HEK293 (cell line): ENCODE results near the gene RUNX1.

Experiments used
- CTCF ChIA-PET: fragments of 350-600 bp; formaldehyde crosslinking; extraction: SDS; loops from one replicate; lab custom pipeline; 2021; ENCODE audit warnings: antibody characterized with exemption; lab: Yijun Ruan, JAX
- POLR2A ChIA-PET: fragments of 300-600 bp; formaldehyde crosslinking; extraction: SDS; loops from one replicate; lab custom pipeline; 2020; ENCODE audit warnings: antibody characterized with exemption, inconsistent platforms; lab: Yijun Ruan, JAX
- H3K27ac ChIP-seq: fragments of 200-500 bp; sonication (Bioruptor generic); 2 replicates; pipeline ENCODE4 v1.5.1; 2014; ENCODE audit warnings: low read depth, low read length, control low read depth, inconsistent platforms; ENCODE audit errors: extremely low read depth
- H3K36me3 ChIP-seq, 2 experiments: fragments of 200-500 bp in 1 of 2; sonication (Bioruptor generic) in 1 of 2; 1 replicate in 1 of 2; 2 replicates in 1 of 2; pipeline ENCODE4 v1.5.1; 2014 to 2017; ENCODE audit warnings: inconsistent platforms in 2 of 2, low read length in 2 of 2; ENCODE audit not compliant: control insufficient read depth in 2 of 2, insufficient read depth in 1 of 2
- H3K4me1 ChIP-seq: fragments of 200-500 bp; sonication (Bioruptor generic); 2 replicates; pipeline ENCODE4 v1.5.1; 2014; ENCODE audit warnings: mild to moderate bottlenecking, low read length, inconsistent platforms; ENCODE audit not compliant: control insufficient read depth, insufficient read depth
- H3K4me3 ChIP-seq: 2 replicates; pipeline ENCODE4 v1.5.1; 2011; ENCODE audit warnings: low read depth, mild to moderate bottlenecking, control low read depth, low read length, moderate library complexity
- H3K9me3 ChIP-seq: fragments of 200-500 bp; sonication (Bioruptor generic); 2 replicates; pipeline ENCODE4 v1.5.1; 2014; ENCODE audit warnings: low read depth, low read length, inconsistent platforms; ENCODE audit not compliant: control insufficient read depth, insufficient read depth
- BCL11A ChIP-seq: fragments of 450-650 bp; formaldehyde crosslinking; IDR thresholded peaks from 2 replicates; pipeline ENCODE4 v1.5.1; 2016; ENCODE audit warnings: low read depth, missing biosample characterization, missing genetic modification characterization
- ELK4 ChIP-seq: IDR thresholded peaks from 2 replicates; pipeline ENCODE4 v1.6.1; 2011; ENCODE audit warnings: mild to moderate bottlenecking, low read depth, low read length, borderline replicate concordance
- FEZF1 ChIP-seq: fragments of 450-650 bp; formaldehyde crosslinking; IDR thresholded peaks from 2 replicates; pipeline ENCODE4 v1.5.1; 2016; ENCODE audit warnings: missing biosample characterization, missing genetic modification characterization
- GLIS2 ChIP-seq: fragments of 450-650 bp; formaldehyde crosslinking; IDR thresholded peaks from 2 replicates; pipeline ENCODE4 v1.5.1; 2016; ENCODE audit warnings: missing biosample characterization, missing genetic modification characterization
- HOXC10 ChIP-seq: sonication (generic); formaldehyde crosslinking; IDR thresholded peaks from 2 replicates; pipeline ENCODE4 v1.8.1; 2023; ENCODE audit warnings: mild to moderate bottlenecking, missing genetic modification reagents
- MEIS1 ChIP-seq: sonication (generic); formaldehyde crosslinking; IDR thresholded peaks from 2 replicates; pipeline ENCODE4 v1.8.1; 2022; ENCODE audit warnings: missing genetic modification reagents, mild to moderate bottlenecking, borderline replicate concordance
- OSR2 ChIP-seq: fragments of 450-650 bp; formaldehyde crosslinking; IDR thresholded peaks from 2 replicates; pipeline ENCODE4 v1.5.1; 2016; ENCODE audit warnings: missing biosample characterization, missing genetic modification characterization
- PATZ1 ChIP-seq: fragments of 450-650 bp; formaldehyde crosslinking; IDR thresholded peaks from 2 replicates; pipeline ENCODE4 v1.5.1; 2016; ENCODE audit warnings: missing biosample characterization, missing genetic modification characterization
- SETDB1 ChIP-seq: IDR thresholded peaks from one replicate; pipeline ENCODE4 v1.6.1; 2017; ENCODE audit warnings: mild to moderate bottlenecking, low read length, moderate library complexity, mixed read lengths; ENCODE audit not compliant: insufficient read length
- TCF7L2 ChIP-seq: IDR thresholded peaks from 2 replicates; pipeline ENCODE4 v1.6.1; 2011; ENCODE audit warnings: low read depth, mild to moderate bottlenecking, inconsistent platforms, low read length, moderate library complexity, borderline replicate concordance
- WT1 ChIP-seq: fragments of 450-650 bp; formaldehyde crosslinking; IDR thresholded peaks from 2 replicates; pipeline ENCODE4 v1.5.1; 2016; ENCODE audit warnings: missing biosample characterization, missing genetic modification characterization
- ZBTB21 ChIP-seq: fragments of 450-650 bp; formaldehyde crosslinking; IDR thresholded peaks from 2 replicates; pipeline ENCODE4 v1.5.1; 2017; ENCODE audit warnings: missing biosample characterization, missing genetic modification characterization
- ZIC2 ChIP-seq: fragments of 450-650 bp; formaldehyde crosslinking; IDR thresholded peaks from 2 replicates; pipeline ENCODE4 v1.5.1; 2016; ENCODE audit warnings: missing biosample characterization, missing genetic modification characterization
- ZNF112 ChIP-seq: fragments of 450-650 bp; formaldehyde crosslinking; IDR thresholded peaks from 2 replicates; pipeline ENCODE4 v1.5.0; 2017; ENCODE audit warnings: missing biosample characterization, missing genetic modification characterization
- ZNF133 ChIP-seq: fragments of 450-650 bp; formaldehyde crosslinking; IDR thresholded peaks from 2 replicates; pipeline ENCODE4 v1.5.1; 2016; ENCODE audit warnings: missing biosample characterization, missing genetic modification characterization
- ZNF146 ChIP-seq: fragments of 450-650 bp; formaldehyde crosslinking; IDR thresholded peaks from 2 replicates; pipeline ENCODE4 v1.5.1; 2016; ENCODE audit warnings: missing biosample characterization, missing genetic modification characterization
- ZNF16 ChIP-seq: fragments of 450-650 bp; formaldehyde crosslinking; IDR thresholded peaks from 2 replicates; pipeline ENCODE4 v1.5.1; 2016; ENCODE audit warnings: low read depth, missing biosample characterization, missing genetic modification characterization
- ZNF24 ChIP-seq: fragments of 450-650 bp; formaldehyde crosslinking; IDR thresholded peaks from 2 replicates; pipeline ENCODE4 v1.5.1; 2016; ENCODE audit warnings: missing biosample characterization, missing genetic modification characterization
- ZNF248 ChIP-seq: fragments of 450-650 bp; formaldehyde crosslinking; IDR thresholded peaks from 2 replicates; pipeline ENCODE4 v1.5.1; 2017; ENCODE audit warnings: missing biosample characterization, missing genetic modification characterization
- ZNF521 ChIP-seq: fragments of 450-650 bp; formaldehyde crosslinking; IDR thresholded peaks from 2 replicates; pipeline ENCODE4 v1.5.1; 2017; ENCODE audit warnings: missing biosample characterization, mild to moderate bottlenecking, missing genetic modification characterization
- ZNF555 ChIP-seq: fragments of 450-650 bp; formaldehyde crosslinking; conservative IDR thresholded peaks from 2 replicates; pipeline ENCODE4 v1.5.1; 2017; ENCODE audit warnings: missing biosample characterization, mild to moderate bottlenecking, missing genetic modification characterization, inconsistent platforms
- ZNF654 ChIP-seq: fragments of 450-650 bp; formaldehyde crosslinking; IDR thresholded peaks from 2 replicates; pipeline ENCODE4 v1.5.1; 2016; ENCODE audit warnings: low read depth, missing biosample characterization, missing genetic modification characterization
- ZNF692 ChIP-seq: fragments of 450-650 bp; formaldehyde crosslinking; IDR thresholded peaks from 2 replicates; pipeline ENCODE4 v1.5.1; 2016; ENCODE audit warnings: missing biosample characterization, missing genetic modification characterization
- ZNF785 ChIP-seq: fragments of 450-650 bp; formaldehyde crosslinking; IDR thresholded peaks from 2 replicates; pipeline ENCODE4 v1.5.1; 2016; ENCODE audit warnings: missing biosample characterization, missing genetic modification characterization
- ZSCAN18 ChIP-seq: fragments of 450-650 bp; formaldehyde crosslinking; IDR thresholded peaks from 2 replicates; pipeline ENCODE4 v1.5.1; 2016; ENCODE audit warnings: missing biosample characterization, missing genetic modification characterization
- TF ChIP-seq, protein P1 (sequence below): fragments of 450-650 bp; formaldehyde crosslinking; IDR thresholded peaks from 2 replicates; pipeline ENCODE4 v1.5.1; 2017; ENCODE audit warnings: missing biosample characterization, missing genetic modification characterization
- TF ChIP-seq, protein P2 (sequence below): fragments of 450-650 bp; formaldehyde crosslinking; IDR thresholded peaks from 2 replicates; pipeline ENCODE4 v1.5.1; 2016; ENCODE audit warnings: missing biosample characterization, missing genetic modification characterization, borderline replicate concordance

Gene RUNX1

DNA sequence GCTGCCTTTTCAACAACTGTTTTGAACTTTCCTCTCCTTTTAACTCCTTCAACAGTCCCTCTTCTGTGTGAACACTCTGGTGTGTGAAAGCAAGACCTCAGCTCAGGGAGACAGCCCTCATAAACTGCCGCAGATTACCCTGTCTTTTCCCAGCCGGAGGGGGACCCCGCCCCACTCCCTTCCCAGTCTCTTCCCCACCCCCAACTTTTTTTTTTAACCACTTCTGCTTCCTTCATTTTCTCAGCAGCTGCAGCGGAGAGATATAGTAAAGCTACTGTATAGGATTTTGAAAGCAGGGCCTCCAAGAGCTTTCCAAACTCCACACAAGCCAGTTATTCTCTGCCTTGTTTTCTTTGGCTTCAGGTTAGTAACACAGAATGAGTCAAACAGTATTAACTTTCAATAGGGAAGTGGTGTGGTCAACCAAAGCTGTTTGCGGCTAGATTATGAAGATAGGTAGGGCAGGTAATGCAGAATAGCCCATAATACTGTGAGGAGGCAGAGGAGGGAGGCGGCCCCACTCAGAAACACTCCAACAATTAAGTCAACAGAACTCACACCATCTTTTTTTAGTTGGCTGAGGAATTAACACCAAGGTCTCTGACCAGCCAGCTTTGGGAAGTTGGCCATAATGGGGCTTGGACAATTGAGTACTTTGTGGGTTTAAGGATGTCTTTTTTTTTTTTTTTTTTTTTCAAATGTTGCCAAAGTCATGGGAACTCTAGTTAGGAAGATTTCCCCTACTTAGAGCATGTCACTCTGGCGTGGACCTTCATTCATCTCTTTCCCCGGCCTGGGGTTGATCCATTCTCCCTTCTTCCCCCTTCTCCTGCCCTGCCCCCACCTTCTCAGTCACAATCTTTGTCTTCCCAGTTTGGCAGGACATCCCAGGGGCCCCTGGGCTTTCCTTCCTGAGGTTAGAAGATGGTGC, 203.3 kb downstream of the RUNX1 start (continued):
- TF ChIP-seq TCF7L2 = no peak
- no peak for TF ChIP-seq HOXC10 (CRISPR knock-in tag)
- no peak for TF ChIP-seq MEIS1
- TF ChIP-seq ZNF248 (tag by site-specific recombination) = no peak
- TF ChIP-seq WT1 = peak; percentile 99
- TF ChIP-seq, all 188 proteins: peak for 65

- H3K27ac ChIP-seq = peak overlapping the region; percentile 96
- no peaks in the 10 kb centered on the region for H3K9me3 ChIP-seq
- H3K4me3 ChIP-seq = no peak overlapping the region
- no peaks in the 10 kb centered on the region for H3K36me3 ChIP-seq
- ChIA-PET POLR2A (interaction anchor here (0.6 to 4.2 kb wide), 5 partner anchors 18 to 45 kb away, joined by 3 to 56 read pairs (median 10); no protein-coding TSS in a partner anchor), CTCF (interaction anchor here (1.0 kb wide), 1 partner anchor 99 kb away, joined by 5 read pairs; no protein-coding TSS in a partner anchor)
- peaks cover 39% of the 10 kb centered on the region for H3K4me1 ChIP-seq
- TF ChIP-seq ZNF521 (no peak), ZNF654 (tag by site-specific recombination) (no peak), PATZ1 (peak; percentile 58; the same call in 1 of the 2 replicates), ZIC2 (tag by site-specific recombination) (peak; percentile 87), ZNF133 (tag by site-specific recombination) (no peak), FEZF1 (tag by site-specific recombination) (peak; percentile 41), ZNF785 (tag by site-specific recombination) (no peak), ZNF16 (tag by site-specific recombination) (no peak), ZSCAN18 (tag by site-specific recombination) (no peak), GLIS2 (tag by site-specific recombination) (no peak), ZNF146 (tag by site-specific recombination) (no peak), BCL11A (tag by site-specific recombination) (no peak), ZBTB21 (tag by site-specific recombination) (peak; percentile 42; the same call in 1 of the 2 replicates), ELK4 (no peak), ZNF24 (no peak), ZNF692 (0 out of 2 replicates have a peak, but pooled peaks have one; percentile 19), ZNF112 (tag by site-specific recombination) (no peak), OSR2 (peak; percentile 96), ZNF555 (tag by site-specific recombination) (no peak), SETDB1 (no peak)
- TF ChIP-seq, protein P1, sequence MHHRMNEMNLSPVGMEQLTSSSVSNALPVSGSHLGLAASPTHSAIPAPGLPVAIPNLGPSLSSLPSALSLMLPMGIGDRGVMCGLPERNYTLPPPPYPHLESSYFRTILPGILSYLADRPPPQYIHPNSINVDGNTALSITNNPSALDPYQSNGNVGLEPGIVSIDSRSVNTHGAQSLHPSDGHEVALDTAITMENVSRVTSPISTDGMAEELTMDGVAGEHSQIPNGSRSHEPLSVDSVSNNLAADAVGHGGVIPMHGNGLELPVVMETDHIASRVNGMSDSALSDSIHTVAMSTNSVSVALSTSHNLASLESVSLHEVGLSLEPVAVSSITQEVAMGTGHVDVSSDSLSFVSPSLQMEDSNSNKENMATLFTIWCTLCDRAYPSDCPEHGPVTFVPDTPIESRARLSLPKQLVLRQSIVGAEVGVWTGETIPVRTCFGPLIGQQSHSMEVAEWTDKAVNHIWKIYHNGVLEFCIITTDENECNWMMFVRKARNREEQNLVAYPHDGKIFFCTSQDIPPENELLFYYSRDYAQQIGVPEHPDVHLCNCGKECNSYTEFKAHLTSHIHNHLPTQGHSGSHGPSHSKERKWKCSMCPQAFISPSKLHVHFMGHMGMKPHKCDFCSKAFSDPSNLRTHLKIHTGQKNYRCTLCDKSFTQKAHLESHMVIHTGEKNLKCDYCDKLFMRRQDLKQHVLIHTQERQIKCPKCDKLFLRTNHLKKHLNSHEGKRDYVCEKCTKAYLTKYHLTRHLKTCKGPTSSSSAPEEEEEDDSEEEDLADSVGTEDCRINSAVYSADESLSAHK = no peak; the same call in 1 of the 2 replicates
- TF ChIP-seq, protein P2, sequence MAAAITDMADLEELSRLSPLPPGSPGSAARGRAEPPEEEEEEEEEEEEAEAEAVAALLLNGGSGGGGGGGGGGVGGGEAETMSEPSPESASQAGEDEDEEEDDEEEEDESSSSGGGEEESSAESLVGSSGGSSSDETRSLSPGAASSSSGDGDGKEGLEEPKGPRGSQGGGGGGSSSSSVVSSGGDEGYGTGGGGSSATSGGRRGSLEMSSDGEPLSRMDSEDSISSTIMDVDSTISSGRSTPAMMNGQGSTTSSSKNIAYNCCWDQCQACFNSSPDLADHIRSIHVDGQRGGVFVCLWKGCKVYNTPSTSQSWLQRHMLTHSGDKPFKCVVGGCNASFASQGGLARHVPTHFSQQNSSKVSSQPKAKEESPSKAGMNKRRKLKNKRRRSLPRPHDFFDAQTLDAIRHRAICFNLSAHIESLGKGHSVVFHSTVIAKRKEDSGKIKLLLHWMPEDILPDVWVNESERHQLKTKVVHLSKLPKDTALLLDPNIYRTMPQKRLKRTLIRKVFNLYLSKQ (tag by site-specific recombination) = no peak
Observed at GRCh38 chr21:34844924-34845238, 204.2 kb downstream of the RUNX1 start.
